CD4-positive, alpha-beta memory T cell (primary cell): ENCODE data around the gene RHD. TPM values are rescaled to one million over a fixed set of nuclear protein-coding genes. Genes with fewer than 3 reads are reported as not detected.
"Not testable (repeated sequence)": the region's sequence is repeated elsewhere in the genome, so short reads cannot be mapped to it uniquely, and the experiment has no call there.

ENCODE experiments used
- CTCF ChIA-PET: fragments of 350-600 bp; sonication (Branson Sonifier 250); formaldehyde crosslinking; loops from one replicate; lab custom pipeline; 2021; ENCODE audit warnings: inconsistent platforms; ENCODE audit not compliant: partially characterized antibody; lab: Charles Lee
- POLR2A ChIA-PET: fragments of 350-600 bp; sonication (Branson Sonifier 250); formaldehyde crosslinking; loops from one replicate; lab custom pipeline; 2021; ENCODE audit not compliant: partially characterized antibody; lab: Charles Lee
- DNase-seq, 5 donors: peaks; one replicate each; pipeline versions ENCODE4 v3.0.0 to v3.0.0-alpha.2; 2020 to 2022; ENCODE audit warnings: mixed read lengths in 1 of 5
- H3K27ac ChIP-seq: one replicate; pipeline ENCODE4 v1.7.0; 2013; ENCODE audit warnings: low read depth, low read length
- H3K27me3 ChIP-seq: 2 replicates; pipeline ENCODE4 v1.7.0; 2013; ENCODE audit warnings: mild to moderate bottlenecking, low read length, moderate library complexity; ENCODE audit not compliant: insufficient read depth
- H3K36me3 ChIP-seq: 2 replicates; pipeline ENCODE4 v1.7.0; 2013; ENCODE audit warnings: mild to moderate bottlenecking, low read length, moderate library complexity; ENCODE audit not compliant: insufficient read depth
- H3K4me1 ChIP-seq: 2 replicates; pipeline ENCODE4 v1.7.0; 2013; ENCODE audit warnings: mild to moderate bottlenecking, low read length, moderate library complexity; ENCODE audit not compliant: insufficient read depth
- H3K4me3 ChIP-seq, 2 donors: one replicate each; pipeline ENCODE4 v1.7.0; 2013; ENCODE audit warnings: low read length in 2 of 2, mild to moderate bottlenecking in 1 of 2
- H3K9me3 ChIP-seq, 2 donors: one replicate each; pipeline ENCODE4 v1.7.0; 2013; ENCODE audit warnings: low read length in 2 of 2, control low read depth in 1 of 2; ENCODE audit not compliant: control insufficient read depth in 1 of 2
- H3K27ac Mint-ChIP-seq, 7 donors: one replicate each; pipeline ENCODE4 v1.8.0; 2020 to 2021; ENCODE audit warnings: mixed read lengths in 7 of 7, mild to moderate bottlenecking in 6 of 7, inconsistent platforms in 3 of 7, moderate library complexity in 3 of 7
- H3K27me3 Mint-ChIP-seq, 2 donors: one replicate each; pipeline ENCODE4 v1.8.0; 2020 to 2021; ENCODE audit warnings: mixed read lengths in 2 of 2
- H3K36me3 Mint-ChIP-seq, 2 donors: one replicate each; pipeline ENCODE4 v1.8.0; 2020 to 2021; ENCODE audit warnings: mixed read lengths in 2 of 2, inconsistent platforms in 1 of 2, mild to moderate bottlenecking in 1 of 2
- H3K4me1 Mint-ChIP-seq, 4 donors: one replicate each; pipeline ENCODE4 v1.8.0; 2020 to 2021; ENCODE audit warnings: mixed read lengths in 4 of 4, mild to moderate bottlenecking in 1 of 4
- H3K4me3 Mint-ChIP-seq, 8 donors: one replicate each; pipeline ENCODE4 v1.8.0; 2020 to 2021; ENCODE audit warnings: mixed read lengths in 8 of 8, mild to moderate bottlenecking in 7 of 8, moderate library complexity in 6 of 8, inconsistent platforms in 3 of 8
- H3K9me3 Mint-ChIP-seq, 8 donors: one replicate each; pipeline ENCODE4 v1.8.0; 2020 to 2021; ENCODE audit warnings: mixed read lengths in 8 of 8, mild to moderate bottlenecking in 5 of 8, inconsistent platforms in 3 of 8, moderate library complexity in 1 of 8
- intact Hi-C: fragments of 100-400 bp; cut with micrococcal nuclease; formaldehyde crosslinking; loops from one replicate; pipeline ENCODE4 v1.15.1; 2023
- polyA plus RNA-seq, 2 donors: library from polyadenylated mRNA; unstranded; fragments of 300-500 nt; fragmentation: Illumina TruSeq; gene quantifications; one replicate each; pipeline ENCODE4 v1.2.3, GENCODE V29; 2021
- total RNA-seq, 2 experiments: library from RNA; stranded (reverse); gene quantifications; one replicate each; pipeline ENCODE4 v1.2.3, GENCODE V29; 2021

The RHD gene
- total and polyA plus RNA-seq, 4 experiments from 2014 or later: 0.13 to 0.44 (median 0.15) TPM; not detected in 1

DNA sequence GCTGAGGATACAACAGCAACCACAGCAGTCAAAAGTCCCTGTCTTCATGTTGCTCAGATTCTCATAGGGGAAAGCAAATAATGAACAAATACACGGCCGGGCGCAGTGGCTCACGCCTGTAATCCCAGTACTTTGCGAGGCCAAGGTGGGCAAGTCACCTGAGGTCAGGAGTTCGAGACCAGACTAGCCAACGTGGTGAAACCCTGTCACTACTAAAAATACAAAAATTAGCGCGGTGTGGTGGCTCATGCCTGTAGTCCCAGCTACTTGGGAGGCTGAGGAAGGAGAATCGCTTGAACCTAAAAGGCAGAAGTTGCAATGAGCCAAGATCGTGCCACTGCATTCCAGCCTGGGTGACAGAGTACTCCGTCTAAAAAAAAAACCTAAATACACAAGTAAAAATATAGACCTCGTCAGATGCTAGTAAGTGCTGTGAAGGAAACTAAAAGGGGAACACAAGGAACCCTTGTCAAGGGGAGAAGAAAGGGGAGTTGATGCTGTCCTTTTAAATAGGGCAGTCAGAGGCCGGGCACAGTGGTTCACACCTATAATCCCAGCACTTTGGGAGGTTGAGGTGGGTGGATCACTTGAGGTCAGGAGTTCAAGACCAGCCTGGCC is 4.1 kb upstream of the RHD start:
- Mint-ChIP-seq H3K4me1 (peaks cover 2 to 27% (median 12%) of the 10 kb centered on the region in 4 donors), H3K4me3 (peak overlapping the region; percentile 71 to 95 (median 86)), H3K27ac (peak overlapping the region; percentile 76 to 98 (median 91))
- H3K9me3 Mint-ChIP-seq, H3K9me3 ChIP-seq, CTCF ChIA-PET, H3K4me1 ChIP-seq, H3K36me3 ChIP-seq, intact Hi-C loops, H3K27me3 ChIP-seq, DNase-seq, H3K36me3 Mint-ChIP-seq, H3K27me3 Mint-ChIP-seq: not testable (repeated sequence)
- POLR2A ChIA-PET: interaction anchor here (1.0 kb wide), 1 partner anchor 21 kb away, joined by 4 read pairs; the partner anchor contains the start of gene RSRP1
- H3K27ac ChIP-seq: peak overlapping the region; percentile 54
- peak overlapping the region in 1 of 2 donors; percentile 50 for H3K4me3 ChIP-seq

GRCh38 chr1:25275648-25276047 is 3.3 kb downstream of the RHD start:
- intact Hi-C loops, H3K9me3 Mint-ChIP-seq: not testable (repeated sequence)

GRCh38 chr1:25277295-25277694 is 5.0 kb downstream of the RHD start:
- H3K36me3 ChIP-seq, H3K9me3 ChIP-seq, H3K27ac ChIP-seq, DNase-seq, H3K9me3 Mint-ChIP-seq, H3K27me3 ChIP-seq, H3K27me3 Mint-ChIP-seq, H3K4me1 Mint-ChIP-seq, H3K27ac Mint-ChIP-seq, intact Hi-C loops, H3K4me1 ChIP-seq, CTCF ChIA-PET, H3K4me3 Mint-ChIP-seq, H3K4me3 ChIP-seq, H3K36me3 Mint-ChIP-seq: not testable (repeated sequence)
- POLR2A ChIA-PET: interaction anchor here (0.8 kb wide), 1 partner anchor 86 kb away, joined by 3 read pairs; no protein-coding TSS in a partner anchor

More at GRCh38 chr1:25275648-25276047, 3.3 kb downstream of the RHD start:
- H3K27me3 ChIP-seq, CTCF ChIA-PET, H3K4me3 ChIP-seq, H3K4me1 ChIP-seq, H3K27ac Mint-ChIP-seq, H3K4me1 Mint-ChIP-seq, H3K4me3 Mint-ChIP-seq, H3K9me3 ChIP-seq, POLR2A ChIA-PET, DNase-seq, H3K36me3 Mint-ChIP-seq, H3K27ac ChIP-seq, H3K36me3 ChIP-seq, H3K27me3 Mint-ChIP-seq: not testable (repeated sequence)

DNA sequence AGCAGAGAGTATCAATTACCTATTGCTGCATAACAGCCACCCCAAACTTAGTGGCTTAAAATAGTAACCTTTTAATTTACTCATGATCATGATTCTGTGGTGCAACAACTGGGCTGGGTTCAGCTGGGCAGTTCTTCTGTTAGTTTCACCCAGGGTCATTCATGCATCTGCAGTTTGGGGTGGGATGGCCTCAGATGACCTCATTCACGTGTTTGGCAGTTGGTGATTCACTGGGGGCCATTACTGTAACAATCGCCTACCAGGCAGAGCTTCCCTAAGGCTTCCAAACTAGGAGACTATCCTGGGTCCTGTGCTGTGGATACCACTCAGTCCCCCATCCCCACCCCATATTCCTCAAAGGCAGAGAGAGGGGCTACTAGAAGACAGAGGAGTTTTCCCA is 6.0 kb downstream of the RHD start:
- POLR2A ChIA-PET, H3K9me3 Mint-ChIP-seq, intact Hi-C loops, H3K4me1 ChIP-seq, CTCF ChIA-PET, H3K36me3 ChIP-seq, H3K4me3 Mint-ChIP-seq, H3K4me3 ChIP-seq, H3K27me3 ChIP-seq, H3K27ac ChIP-seq, DNase-seq, H3K9me3 ChIP-seq, H3K4me1 Mint-ChIP-seq, H3K27ac Mint-ChIP-seq, H3K36me3 Mint-ChIP-seq, H3K27me3 Mint-ChIP-seq: not testable (repeated sequence)

DNA sequence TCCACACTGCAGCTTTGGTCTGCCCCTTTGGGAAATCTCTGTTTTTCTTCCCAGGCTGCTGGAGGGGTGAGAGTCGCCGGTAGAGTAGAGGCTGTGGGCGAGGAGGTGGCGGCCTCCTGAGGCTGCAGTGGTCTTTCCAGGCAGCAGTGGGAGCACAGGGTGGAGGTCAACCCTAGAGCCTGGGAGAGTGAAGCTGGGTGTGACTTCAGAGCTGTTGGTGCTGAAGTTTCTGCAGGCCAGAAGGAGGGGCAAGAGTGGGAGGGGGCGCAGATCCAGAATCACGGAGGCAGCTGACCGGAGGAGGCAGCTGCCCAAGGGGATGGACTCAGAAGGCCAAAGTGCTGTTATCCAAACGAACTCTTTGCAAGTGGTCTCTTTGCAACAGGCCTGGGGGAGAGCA is 6.5 kb downstream of the RHD start:
- H3K27ac Mint-ChIP-seq, CTCF ChIA-PET, H3K9me3 Mint-ChIP-seq, H3K36me3 ChIP-seq, H3K27me3 Mint-ChIP-seq, DNase-seq, H3K4me3 Mint-ChIP-seq, intact Hi-C loops, H3K27me3 ChIP-seq, H3K36me3 Mint-ChIP-seq, H3K4me1 ChIP-seq, POLR2A ChIA-PET, H3K9me3 ChIP-seq, H3K4me1 Mint-ChIP-seq, H3K27ac ChIP-seq, H3K4me3 ChIP-seq: not testable (repeated sequence)

DNA sequence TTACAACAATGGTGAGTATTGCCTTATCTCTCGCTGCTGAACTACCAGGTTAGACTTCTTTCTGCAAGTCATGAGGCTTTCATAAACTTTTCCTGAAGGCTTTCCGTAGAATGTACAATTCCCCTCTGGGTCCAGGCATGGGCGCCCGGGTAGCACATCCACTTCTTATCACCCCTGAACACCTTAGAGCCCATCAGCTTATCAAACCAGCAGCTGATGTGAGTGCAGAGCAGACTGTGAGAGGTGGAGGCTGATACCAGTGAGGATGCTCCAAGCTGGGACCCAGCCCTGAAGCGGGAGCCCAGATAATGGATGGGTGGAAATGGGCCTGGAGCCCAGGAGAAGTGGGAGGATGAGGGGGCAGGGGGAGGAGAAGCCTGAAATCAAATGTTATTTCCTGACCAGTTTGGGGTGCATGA is 7.4 kb downstream of the RHD start:
- H3K4me3 Mint-ChIP-seq, H3K36me3 ChIP-seq, H3K4me3 ChIP-seq, intact Hi-C loops, CTCF ChIA-PET, H3K27me3 ChIP-seq, DNase-seq, H3K9me3 Mint-ChIP-seq, H3K27ac Mint-ChIP-seq, H3K4me1 ChIP-seq, H3K27me3 Mint-ChIP-seq, H3K4me1 Mint-ChIP-seq, H3K36me3 Mint-ChIP-seq, POLR2A ChIA-PET, H3K9me3 ChIP-seq, H3K27ac ChIP-seq: not testable (repeated sequence)

DNA sequence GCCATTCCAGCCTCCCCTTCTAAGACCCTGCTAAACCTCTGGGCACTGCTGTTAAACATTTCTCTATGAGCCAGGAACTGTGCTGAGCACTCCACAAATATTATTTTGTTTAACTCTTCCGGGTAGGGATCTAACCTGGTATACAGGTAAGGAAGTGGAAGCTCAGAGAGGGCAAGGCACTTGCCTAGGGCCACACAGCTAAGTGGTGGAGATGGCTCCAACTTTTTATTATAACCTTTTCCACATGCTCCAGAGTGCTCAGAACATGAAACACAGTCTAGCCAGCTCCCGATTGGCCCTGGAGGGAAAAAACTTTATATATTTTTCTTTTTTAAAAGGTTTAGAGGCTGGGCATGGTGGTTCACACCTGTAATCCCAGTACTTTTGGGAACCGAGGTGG is 13.6 kb downstream of the RHD start:
- H3K27ac ChIP-seq, H3K4me1 Mint-ChIP-seq, H3K4me3 ChIP-seq, H3K27me3 Mint-ChIP-seq, DNase-seq, H3K4me3 Mint-ChIP-seq, H3K36me3 Mint-ChIP-seq, H3K27me3 ChIP-seq, H3K36me3 ChIP-seq, POLR2A ChIA-PET, H3K4me1 ChIP-seq, H3K9me3 ChIP-seq, H3K27ac Mint-ChIP-seq, CTCF ChIA-PET, H3K9me3 Mint-ChIP-seq: not testable (repeated sequence)
- intact Hi-C loops: loop anchor here (5.0 kb wide), 1 partner anchor 121 kb away; no protein-coding TSS in a partner anchor

DNA sequence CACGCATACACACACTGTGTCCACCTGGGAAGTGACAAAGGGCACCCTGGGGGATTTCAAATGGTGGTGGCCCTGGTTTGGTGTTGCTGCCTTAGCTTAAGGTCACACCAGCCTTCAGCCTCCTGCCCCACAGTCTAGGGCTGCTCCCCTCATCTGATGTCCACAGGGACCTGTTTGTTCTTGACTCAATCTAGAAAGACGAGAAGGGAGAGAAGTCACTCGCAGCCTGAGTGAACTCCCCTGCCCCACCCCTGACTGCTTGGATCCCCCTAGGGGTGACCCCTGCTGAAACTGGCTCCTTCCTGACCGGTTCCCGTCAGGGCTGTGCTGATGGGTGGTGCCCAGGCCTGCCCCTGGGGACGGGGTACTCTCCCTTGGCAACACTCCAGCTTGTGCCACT is 14.9 kb downstream of the RHD start:
- H3K4me3 ChIP-seq, H3K9me3 Mint-ChIP-seq, DNase-seq, H3K27me3 ChIP-seq, H3K4me1 Mint-ChIP-seq, H3K9me3 ChIP-seq, H3K36me3 Mint-ChIP-seq, CTCF ChIA-PET, POLR2A ChIA-PET, H3K27ac ChIP-seq, H3K27me3 Mint-ChIP-seq, H3K36me3 ChIP-seq, H3K4me1 ChIP-seq, H3K4me3 Mint-ChIP-seq: not testable (repeated sequence)
- peak overlapping the region in 1 of 7 donors; percentile 41 for H3K27ac Mint-ChIP-seq
- intact Hi-C loops: loop anchor here (5.0 kb wide), 1 partner anchor 120 kb away; no protein-coding TSS in a partner anchor
